Stimulated activated CD8-positive, alpha-beta memory T cell treated with anti-CD3 and anti-CD28 coated beads, Interleukin-7, amount 100 ng/mL, for 24 hours (primary cell): ENCODE results near the gene CRYBA2.

Experiments used
- DNase-seq: peaks from one replicate; pipeline ENCODE4 v3.0.0-alpha.2; 2020; ENCODE audit warnings: low read depth

Gene CRYBA2

DNA sequence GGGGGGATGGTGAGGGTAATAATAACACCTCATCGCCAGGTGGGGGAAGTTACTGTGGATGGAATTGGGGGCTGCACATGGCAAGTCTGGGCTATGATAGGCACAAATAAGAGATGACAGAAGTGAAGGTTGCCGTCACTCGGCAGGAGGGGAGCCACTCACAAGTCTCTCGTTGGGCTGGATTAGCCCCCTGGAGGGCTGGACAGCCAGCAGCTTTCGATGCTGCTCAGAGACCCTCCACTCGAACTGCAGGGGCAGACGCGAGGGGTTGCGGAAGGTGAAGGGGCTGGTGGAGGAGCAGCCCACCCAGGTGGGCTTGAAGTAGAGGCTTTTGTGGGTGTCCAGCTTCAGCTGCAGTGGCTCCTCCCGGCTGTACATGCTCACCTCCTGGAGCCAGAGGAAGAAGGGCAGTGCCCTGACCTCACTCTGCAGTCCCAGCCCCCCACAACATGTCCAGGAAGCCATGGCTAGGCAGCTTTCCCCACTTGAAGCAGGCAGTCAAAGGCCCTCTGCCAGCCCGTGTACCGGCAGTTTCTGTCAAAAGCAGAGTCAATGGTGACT, 29.9 kb upstream of the CRYBA2 start:
- no peak for DNase-seq

DNA sequence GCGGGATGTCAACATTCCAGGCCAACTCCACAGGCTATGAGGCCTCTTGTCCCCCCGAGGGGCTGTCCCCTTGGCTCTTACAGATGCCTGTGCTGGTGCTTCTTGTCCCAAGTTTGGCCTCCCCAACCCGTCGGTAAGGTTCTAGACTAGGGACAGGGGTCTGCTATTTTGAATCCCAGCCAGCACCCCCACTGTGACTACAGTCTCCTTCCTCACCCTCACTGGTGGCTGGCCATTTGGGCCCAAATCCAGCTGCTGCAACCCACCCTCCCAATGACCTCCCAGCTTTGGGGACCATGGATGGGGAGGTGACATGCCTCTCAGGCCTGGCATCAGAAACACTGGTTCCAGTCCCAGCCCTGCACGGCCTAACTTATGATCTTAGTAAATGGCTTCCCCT, 29.4 kb upstream of the CRYBA2 start:
- DNase-seq: no peak

DNA sequence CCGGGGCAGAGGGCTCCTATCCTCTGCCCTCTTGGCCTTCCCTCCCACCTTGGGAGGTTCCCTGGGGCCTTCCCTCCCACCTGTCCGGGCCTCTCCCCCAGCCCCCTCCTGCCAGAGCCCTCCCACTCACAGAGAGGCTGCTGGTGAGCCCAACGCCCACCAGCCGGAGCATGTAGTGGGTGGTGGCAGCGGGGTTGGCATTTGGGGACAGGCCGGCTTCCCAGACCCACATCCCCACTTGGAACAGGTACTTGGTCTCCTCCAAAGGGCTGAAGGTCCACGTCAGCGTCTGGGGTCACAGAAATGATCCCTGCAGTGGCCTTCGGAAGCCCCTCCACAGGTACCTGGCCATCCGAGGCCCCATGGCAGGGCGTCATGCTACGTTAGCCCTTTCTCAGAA, 28.8 kb upstream of the CRYBA2 start:
- no peak for DNase-seq

DNA sequence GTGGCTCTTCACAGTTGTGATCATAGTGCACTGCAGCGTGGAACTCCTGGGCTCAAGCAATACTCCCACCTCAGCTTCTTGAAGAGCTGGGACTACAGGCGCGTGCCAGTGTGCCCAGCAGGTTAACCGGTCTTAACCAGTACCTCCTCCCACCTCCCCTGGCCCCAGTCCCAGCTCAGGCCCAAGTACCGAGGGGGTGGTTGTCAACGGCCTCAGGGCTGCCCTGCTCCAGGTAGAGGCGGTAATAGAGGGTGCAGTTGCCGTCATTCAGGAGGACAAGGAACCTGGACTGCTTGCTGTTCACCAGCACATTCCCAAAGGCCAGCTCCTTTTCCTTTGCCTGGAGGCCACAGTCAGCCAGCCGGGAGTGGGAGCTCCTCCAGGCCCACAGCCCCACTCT, 28.4 kb upstream of the CRYBA2 start:
- DNase-seq: no peak

DNA sequence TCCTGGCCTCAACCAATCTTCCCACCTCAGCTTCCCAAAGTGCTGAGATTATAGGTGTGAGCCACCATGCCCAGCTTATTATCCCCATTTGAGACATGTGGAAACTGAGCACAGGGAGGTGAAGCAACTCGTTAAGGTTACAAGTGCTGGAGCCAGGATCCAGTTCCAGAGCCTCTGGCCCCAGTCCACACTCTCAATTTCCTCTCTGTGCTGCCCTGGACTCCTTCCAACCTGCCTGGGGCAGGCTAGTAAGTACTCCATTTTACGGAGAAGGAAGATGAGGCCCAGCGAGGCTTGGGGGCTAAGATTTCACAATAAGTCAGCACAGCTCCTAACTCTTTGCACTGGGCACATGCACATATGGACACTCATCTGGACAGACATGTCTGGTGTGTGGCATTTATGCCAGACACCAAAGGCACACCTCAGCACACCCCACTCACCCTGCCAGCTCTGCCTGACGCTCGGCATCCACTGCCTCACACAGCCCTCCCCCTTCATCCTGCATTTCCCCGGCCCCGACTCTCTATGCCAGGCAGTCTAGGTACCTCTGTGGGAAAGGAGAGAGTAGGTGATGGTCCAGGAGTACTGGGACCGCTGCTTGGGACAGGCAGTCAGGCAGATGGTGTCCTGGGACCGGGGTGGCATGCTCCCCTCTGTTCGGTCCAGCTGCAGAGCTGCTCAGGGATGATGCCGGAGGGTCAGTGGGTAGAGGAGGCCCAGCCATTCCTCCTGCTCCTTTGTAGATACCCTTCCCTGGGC, 27.6 kb upstream of the CRYBA2 start:
- no peak for DNase-seq

DNA sequence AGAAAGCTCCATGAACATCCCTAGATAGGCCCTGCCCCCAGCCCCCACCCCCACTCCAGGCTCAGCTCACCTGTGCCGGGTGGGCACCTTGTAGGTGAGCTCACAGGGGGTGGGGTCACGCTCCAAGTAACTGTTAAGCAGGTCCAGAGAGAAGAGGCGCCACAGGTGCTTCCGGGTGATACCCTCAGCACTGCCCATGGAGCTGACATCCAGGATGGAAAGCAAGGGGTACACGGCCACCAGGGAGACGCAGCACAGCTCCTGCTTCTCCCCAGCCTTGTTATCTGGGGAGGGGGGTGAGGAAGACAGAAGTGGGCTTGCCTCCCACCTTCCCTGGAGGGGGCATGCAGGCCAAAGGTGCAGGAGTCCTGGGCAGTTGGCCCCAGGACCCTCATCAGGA, 26.2 kb upstream of the CRYBA2 start:
- DNase-seq: no peak

DNA sequence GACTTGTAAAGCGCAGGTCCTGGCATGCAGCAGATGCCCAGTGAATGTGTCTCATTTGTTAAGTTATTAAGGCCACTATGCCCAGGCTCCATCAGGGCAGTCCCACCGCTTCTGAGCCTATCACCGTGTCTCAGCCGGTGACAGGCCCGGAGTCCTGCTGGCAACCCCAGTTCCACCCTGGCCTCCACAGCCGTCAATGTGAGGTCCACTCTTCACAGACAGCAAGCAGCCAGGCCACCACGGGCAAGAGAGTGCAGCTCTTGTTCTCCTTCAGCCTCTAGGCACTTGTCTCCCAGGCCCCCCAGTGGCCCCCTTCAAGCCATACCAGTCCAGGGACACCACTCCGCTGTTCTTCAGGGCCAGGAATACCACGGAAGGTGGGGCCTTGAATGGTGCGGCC, 25.5 kb upstream of the CRYBA2 start:
- DNase-seq: no peak

DNA sequence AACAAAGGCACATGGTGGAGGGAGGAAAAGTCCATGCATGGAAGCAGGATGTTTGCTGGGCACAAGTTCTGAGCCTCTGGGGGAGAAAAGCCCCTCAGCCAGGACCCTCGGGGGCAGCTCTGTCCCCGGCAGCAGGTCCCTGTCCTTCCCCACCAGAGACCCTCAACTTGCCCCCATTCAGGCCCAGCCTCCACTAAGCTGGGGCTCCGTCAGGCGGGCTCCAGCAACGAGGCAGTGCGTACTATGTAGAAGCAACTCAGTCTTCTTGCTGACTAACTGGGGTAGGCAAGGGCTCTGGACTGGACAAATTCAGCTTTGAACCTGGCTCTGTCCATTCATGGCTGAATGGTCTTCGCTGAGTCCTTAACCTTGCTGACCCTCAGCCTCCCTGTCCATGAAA, 25.1 kb upstream of the CRYBA2 start:
- no peak for DNase-seq

DNA sequence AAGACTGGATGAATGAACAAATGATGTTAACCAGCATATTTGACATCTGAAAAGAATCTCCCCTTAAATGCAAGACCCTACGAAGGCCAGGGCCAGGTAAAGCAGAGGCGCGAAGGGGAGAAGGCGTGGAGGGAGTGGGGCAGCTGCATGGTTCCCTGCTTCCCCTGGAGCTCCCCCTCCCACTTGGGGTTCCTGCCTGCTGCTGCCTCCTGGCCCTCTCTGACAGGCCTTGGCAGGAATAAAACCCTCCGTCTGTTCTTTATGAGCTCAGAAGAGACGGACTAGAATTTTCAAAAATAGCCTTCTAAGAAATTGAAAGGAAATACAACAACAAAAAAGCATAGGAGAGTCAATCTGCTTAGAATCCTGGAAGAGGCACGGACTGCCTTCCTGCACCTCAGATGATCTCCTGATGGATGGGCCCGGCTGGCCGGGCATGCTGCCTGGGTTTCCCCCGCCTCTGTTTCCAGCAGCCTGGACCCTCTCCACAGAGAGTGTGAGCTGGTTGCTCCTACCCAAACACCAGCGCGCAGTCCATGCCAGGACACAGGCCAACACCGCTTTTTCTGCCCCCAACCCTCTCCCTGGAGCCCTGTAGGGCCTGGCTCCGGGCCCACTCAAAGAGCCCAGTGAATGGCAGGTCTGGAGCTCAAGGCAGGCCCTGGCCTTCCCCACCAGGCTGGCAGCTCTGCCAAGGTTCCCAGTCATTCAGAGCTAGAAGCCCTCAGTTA, 24.1 kb upstream of the CRYBA2 start:
- DNase-seq: no peak

DNA sequence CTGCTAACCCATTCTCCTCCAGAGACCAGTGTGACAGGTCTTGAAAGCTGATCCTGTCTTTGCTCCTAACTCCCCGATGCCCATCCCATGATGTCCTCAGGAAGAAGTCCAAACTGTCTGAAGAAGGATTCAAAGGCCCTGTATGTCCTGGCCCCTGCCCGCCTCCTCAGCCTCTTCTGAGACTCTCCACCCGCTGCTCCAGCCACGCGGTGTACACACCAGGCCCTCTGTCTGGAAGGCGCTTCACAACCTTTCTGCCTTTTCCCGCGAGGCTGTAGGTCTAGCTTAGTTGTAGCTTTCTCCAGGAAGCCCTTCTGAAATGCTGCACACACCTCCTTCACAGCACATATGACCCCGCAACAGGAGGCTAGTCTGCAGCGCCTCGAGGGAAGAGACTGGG, 23.5 kb upstream of the CRYBA2 start:
- DNase-seq: no peak

DNA sequence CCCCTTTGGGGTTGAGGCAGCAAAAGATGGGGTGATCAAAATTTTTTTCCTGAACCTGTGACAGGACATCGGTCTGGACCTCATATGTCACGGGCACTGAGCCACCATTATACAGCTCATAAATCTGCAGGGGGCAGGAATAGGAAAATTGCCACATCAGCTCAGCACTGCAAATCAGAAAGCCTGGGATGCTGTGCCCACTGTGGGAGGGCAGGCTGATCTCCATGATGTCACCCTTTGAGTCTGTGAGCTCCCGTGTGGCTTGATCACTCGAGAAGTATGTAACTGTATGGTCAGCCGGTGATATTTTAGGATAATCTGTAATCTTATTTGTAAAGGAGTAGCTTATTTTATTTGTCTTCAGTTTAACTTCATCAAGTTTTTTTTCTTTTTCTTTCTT, 17.7 kb upstream of the CRYBA2 start:
- no peak for DNase-seq

DNA sequence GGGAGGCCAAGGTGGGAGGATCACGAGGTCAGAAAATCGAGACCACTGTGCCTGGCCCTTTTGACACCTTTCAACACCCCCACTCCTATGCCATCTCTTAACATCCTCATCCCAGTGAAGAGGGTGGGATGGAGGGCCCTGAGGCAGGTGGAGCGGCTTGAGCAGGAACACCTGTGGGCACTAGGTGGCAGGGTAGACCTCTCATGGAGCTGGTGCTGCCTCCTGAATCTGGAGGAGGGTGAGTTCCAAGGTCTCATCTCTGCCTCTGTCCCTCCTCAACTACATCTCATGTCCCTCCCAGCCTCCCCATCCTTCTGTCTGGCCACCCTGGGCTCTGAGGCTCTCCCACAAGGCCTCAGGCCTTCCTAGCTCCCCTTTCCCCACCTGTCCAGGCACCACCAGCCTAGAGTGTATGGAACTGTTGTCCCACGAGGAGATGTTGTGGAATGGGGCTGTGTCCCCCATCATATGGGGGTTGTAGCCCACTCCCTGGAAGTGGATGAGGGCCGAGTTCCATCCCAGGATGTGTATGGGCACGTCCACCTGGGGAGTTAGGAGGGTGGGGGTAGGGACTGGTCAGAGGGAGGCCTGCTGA, 17.0 kb upstream of the CRYBA2 start:
- DNase-seq: no peak

DNA sequence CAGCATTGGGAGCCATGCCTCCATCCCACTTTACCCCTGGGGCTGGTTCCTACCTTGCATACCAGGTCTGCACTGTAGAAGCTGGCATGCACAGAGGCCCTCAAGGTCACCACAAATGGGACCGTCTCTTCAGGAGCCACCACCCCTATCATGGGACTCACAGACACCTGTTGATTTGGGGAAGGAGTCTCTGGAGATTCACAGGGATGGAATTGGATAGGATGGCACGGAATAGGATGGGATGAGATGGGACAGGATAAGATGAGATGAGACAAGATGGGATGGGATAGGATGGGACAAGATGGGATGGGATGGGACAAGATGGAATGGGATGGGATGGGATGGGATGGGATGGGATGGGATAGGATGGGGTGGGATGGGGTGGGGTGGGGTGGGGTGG, 16.1 kb upstream of the CRYBA2 start:
- DNase-seq: no peak

DNA sequence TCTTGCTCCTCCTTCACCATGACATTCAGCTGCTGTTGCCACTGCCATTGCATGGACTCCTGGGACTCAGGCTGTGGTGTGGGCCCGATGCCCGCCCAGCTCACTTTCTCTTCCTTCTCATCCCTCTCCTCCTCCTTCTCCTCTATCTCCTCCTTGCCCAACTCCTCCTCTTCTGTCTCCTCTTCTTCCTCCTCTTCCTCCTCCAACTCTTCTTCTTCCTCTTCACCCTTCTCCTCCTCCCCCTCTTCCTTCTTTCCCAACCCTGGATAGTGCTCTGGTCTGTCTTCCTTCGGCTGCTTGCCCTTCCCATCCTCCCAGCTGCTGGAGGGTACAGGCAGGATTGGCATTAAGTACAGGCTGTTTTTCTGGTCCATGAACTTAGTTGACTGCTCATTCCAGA, 10.8 kb upstream of the CRYBA2 start:
- no peak for DNase-seq

DNA sequence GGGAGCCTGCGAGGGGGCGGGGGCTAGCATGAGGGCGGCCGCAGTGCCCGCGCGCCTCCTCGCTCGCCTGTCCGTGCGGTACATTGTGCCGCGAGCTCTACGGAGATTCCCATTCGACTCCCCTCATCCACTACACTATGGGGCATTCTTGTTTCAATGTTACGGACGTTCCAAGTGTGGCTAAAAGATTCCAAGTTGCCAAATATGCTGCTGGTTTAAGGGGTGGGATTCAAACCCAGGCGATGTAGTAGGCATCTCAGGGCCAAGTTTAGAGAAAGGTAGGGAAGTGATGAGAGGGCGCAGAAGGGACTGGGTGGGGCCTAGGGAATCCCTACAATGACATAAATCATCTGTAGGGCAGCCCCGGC, 10.0 kb upstream of the CRYBA2 start:
- no peak for DNase-seq

DNA sequence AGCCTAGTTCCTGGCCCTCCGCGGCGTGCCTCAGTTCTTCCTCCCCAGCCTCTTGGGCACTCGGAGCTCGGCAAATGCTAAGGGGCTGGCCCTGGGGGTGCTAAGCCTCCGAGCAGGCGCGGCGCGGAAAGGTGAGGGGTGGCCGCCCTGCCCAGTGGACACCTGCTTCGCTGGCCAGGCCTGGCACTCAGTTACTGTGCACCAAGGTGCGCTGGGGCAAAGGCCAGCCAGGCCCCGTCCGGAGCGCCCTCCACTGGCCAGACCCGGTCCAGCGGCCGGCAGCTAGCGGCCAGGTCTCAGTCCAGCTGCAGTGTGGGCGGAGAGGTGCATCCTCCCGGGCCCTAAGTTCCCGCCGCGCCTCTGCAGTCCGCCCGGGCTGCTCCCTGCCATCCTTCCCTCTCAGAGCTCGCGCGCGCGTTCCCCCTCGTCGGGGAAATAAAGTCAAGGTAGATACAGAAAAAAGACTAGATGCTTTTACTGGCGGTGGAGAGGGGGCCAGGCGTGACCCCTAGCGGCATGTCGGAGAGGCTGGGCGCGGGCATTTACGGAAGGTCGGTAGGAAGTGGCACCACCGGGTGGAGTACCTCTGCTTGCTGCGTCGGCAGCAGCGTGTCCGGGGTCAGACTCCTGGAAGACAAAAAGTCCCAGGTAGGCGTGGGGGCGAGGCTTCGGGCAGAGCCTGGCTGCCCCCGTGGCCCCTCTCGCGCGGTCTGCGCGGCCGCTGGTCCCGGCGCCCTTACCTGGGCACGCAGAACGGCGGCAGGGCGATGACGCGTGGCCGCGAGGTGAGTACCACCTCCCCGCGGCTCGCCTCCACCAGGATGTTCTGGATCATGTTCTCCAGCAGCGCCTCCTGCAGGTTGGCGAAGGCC, 9.4 kb upstream of the CRYBA2 start:
- DNase-seq: no peak

DNA sequence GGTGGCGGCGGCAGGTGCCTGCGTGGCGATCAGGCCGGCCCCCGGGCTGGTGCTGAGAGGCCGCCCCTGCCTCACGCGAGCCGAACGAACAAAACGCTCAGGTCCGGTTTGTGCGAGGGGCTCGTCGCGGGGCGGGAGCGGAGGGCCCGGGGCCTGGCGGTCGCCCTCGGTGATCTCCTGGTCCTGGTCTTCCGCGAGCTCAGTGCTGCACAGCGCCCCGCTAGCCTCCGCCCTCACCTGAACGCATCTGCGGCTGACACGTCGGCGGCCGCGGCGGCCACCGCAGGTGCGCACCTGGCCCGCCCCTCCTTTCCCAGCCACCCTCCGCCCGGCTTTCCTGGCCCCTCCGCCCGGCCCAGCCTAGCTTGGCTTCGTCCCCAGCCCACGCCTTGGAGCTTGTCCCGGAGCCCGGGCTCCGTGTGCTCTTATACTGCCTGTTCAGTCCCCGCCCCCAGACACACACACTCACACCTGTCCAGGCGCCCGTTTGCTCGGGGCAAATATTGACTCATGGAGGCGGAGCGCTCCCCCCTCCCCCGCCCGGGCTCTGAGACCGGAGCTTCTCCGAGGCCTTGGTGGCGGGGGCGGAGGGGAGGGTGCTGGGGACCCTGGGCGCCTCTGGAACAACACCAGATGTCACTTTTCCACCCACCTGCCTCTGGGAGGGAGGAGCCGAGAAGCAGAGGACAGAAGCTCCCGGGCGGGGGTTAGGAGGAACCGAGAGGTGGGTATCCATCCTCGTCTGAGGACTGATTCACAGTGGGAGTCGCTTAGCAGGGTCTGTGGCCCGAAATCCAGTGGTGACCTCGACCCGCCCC, 8.6 kb upstream of the CRYBA2 start:
- DNase-seq: no peak

DNA sequence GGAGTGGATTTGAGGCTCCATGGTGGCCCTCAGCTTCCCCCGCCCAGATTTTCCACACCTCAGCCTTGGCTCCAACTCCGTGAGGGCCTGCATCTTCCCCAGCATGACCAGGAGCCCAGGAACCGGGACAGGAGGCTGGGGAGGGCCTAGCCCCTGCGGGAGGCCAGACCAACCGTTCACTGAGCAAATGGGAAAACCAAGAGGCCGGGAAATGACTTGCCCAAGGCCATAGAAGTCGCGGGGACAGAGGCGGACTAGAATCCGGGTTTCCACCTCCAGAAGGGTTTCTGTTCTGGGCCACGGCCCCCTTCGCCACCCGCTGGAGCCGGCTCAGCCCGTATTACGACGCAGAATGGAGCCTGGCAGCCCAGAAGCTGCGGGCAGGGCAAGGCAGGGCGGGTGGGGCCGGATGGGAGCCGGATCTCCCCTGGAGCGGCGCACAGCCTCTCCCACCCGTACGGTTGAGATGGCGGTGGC, 7.9 kb upstream of the CRYBA2 start:
- no peak for DNase-seq

DNA sequence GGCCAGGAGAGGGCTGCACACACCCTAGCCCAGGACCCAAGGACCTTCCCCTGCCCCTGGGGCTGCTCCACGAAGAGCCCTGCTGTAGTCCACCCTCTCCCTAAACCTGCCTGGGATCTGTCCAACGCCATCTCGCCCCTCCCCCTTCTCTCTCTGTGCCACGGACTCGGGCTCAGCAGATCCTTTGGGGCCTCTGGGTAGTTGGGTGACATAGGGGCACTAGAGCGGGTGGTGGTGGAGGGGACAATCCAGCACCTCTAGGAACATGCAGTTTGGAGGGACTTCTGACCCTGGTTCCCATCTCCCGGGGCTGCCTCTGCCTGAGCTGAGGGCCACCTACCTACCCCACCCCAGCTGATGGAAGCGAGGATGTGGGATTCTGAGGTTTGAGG, 7.3 kb upstream of the CRYBA2 start:
- no peak for DNase-seq

DNA sequence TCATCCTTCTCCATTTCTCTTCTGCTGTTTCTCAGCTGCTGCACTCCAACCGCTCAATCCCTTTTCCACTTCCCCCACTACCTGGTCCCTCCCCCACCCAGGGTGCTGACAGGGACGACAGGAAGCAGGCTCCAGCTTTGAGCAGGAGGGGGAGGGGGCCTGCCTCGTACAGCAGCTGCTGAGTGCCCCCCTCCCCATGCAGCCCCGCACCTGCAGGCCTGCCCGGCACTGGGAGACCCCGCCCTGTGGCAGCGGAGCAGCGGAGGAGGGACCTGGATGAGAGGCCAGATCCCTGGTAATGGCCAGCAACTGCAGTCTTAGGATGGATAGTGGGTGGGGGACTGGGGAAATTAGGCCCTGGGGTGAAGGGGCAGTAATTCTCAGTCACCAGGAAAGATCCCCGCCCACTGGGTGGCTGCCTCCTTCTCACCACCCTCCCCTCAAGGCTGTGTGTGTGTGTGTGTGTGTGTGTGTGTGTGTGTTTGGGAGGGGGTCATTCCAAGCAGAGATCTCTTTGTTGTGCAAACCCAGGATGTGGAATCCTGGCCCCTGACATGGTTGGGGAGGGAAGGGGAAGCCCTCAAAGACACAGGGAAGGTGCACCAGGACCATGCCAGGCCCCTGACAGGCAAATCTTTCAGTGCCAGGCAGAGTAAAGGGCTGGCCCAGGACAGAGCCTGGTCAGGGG, 6.8 kb upstream of the CRYBA2 start:
- DNase-seq: no peak
